HCT116 (cell line): ENCODE results near the gene ZNF618. TPM values are rescaled to one million over a fixed set of nuclear protein-coding genes. Genes with fewer than 3 reads are reported as not detected.

ENCODE experiments used
- ATAC-seq: fragments of 200-7000 bp; cut with Tn5 transposase; 2 replicates; pipeline ENCODE4 v1.9.1; 2020; ENCODE audit warnings: mild to moderate bottlenecking, moderate library complexity
- BruUV-seq: library from RNA; stranded (reverse); fragments of 400-500 nt; replicated peaks from 2 replicates; lab custom pipeline; 2021; lab: Mats Ljungman, UMichigan
- CTCF ChIA-PET: fragments of 300-600 bp; sonication (Branson Sonifier 250); formaldehyde crosslinking; loops from one replicate; lab custom pipeline; 2021; ENCODE audit warnings: antibody characterized with exemption; lab: Charles Lee
- POLR2A ChIA-PET: fragments of 300-600, 350-600 bp; sonication (Branson Sonifier 250); formaldehyde crosslinking; loops from one replicate; lab custom pipeline; 2021; ENCODE audit warnings: antibody characterized with exemption; lab: Charles Lee
- RAD21 ChIA-PET, 2 experiments: fragments of 300-600 bp; sonication (Branson Sonifier 250); formaldehyde crosslinking; loops; one replicate each; lab custom pipeline; 2023; ENCODE audit warnings: low total read pairs in 2 of 2; ENCODE audit not compliant: uncharacterized antibody in 2 of 2, unreplicated experiment in 2 of 2, low non-redundant PET in 1 of 2; lab: Charles Lee
- DNase-seq: peaks from one replicate; pipeline ENCODE4 v3.0.0-alpha.2; 2010; ENCODE audit warnings: low read depth, low spot score
- H2AFZ ChIP-seq: fragments of 200-600 bp; shearing (Covaris generic), sonication (generic); 2 replicates; pipeline ENCODE4 v1.6.1; 2017; ENCODE audit warnings: low read depth, mixed run types, mixed read lengths, antibody characterized with exemption, low read length; ENCODE audit not compliant: poor library complexity, severe bottlenecking
- H3K27ac ChIP-seq: 2 replicates; pipeline ENCODE4 v1.5.1; 2012; ENCODE audit warnings: low read depth, low read length
- H3K27me3 ChIP-seq: fragments of 200-600 bp; sonication (generic); 2 replicates; pipeline ENCODE4 v1.6.1; 2016; ENCODE audit warnings: mixed run types, low read length, mixed read lengths; ENCODE audit not compliant: insufficient read depth
- H3K36me3 ChIP-seq, 2 experiments: fragments of 200-500 bp in 1 of 2; fragments of 200-600 bp in 1 of 2; sonication (Bioruptor generic) in 1 of 2; sonication (generic) in 1 of 2; 2 replicates each; pipeline versions ENCODE4 v1.5.1 to v1.6.1; 2014 to 2016; ENCODE audit warnings: low read length in 2 of 2, inconsistent platforms in 1 of 2, mixed read lengths in 1 of 2, mixed run types in 1 of 2; ENCODE audit not compliant: insufficient read depth in 2 of 2, control insufficient read depth in 1 of 2
- H3K4me1 ChIP-seq, 2 experiments: fragments of 200-600 bp in 1 of 2; sonication (generic) in 1 of 2; 2 replicates each; pipeline versions ENCODE4 v1.5.1 to v1.6.1; 2012 to 2017; ENCODE audit warnings: low read length in 2 of 2, inconsistent platforms in 1 of 2, mild to moderate bottlenecking in 1 of 2, mixed read lengths in 1 of 2, mixed run types in 1 of 2, moderate library complexity in 1 of 2; ENCODE audit not compliant: insufficient read depth in 2 of 2, control insufficient read depth in 1 of 2
- H3K4me2 ChIP-seq: fragments of 200-600 bp; sonication (generic); 2 replicates; pipeline ENCODE4 v1.6.1; 2017; ENCODE audit warnings: mixed run types, low read length, mixed read lengths
- H3K4me3 ChIP-seq, 2 experiments: fragments of 200-600 bp in 1 of 2; sonication (generic) in 1 of 2; replicated peaks in 1 of 2; 2 replicates each; pipeline ENCODE4 v1.5.1; 2011 to 2016; ENCODE audit warnings: low read length in 2 of 2, control low read depth in 1 of 2, low read depth in 1 of 2, mild to moderate bottlenecking in 1 of 2, mixed read lengths in 1 of 2, mixed run types in 1 of 2
- H3K79me2 ChIP-seq: fragments of 200-600 bp; sonication (generic); 2 replicates; pipeline ENCODE4 v1.6.1; 2017; ENCODE audit warnings: mild to moderate bottlenecking, mixed run types, low read length, moderate library complexity, mixed read lengths; ENCODE audit not compliant: insufficient read depth
- H3K9ac ChIP-seq: fragments of 200-600 bp; sonication (generic); 2 replicates; pipeline ENCODE4 v1.6.1; 2016; ENCODE audit warnings: low read length, mixed read lengths
- H3K9me2 ChIP-seq: fragments of 200-600 bp; sonication (generic), shearing (Covaris generic); 2 replicates; pipeline ENCODE4 v1.6.1; 2017; ENCODE audit warnings: mixed run types, mild to moderate bottlenecking, moderate library complexity; ENCODE audit not compliant: insufficient read depth
- H3K9me3 ChIP-seq, 2 experiments: fragments of 200-500 bp in 1 of 2; fragments of 200-600 bp in 1 of 2; sonication (Bioruptor generic) in 1 of 2; sonication (generic) in 1 of 2; 2 replicates each; pipeline ENCODE4 v1.6.1; 2014 to 2017; ENCODE audit warnings: low read length in 2 of 2, mixed read lengths in 2 of 2, inconsistent platforms in 1 of 2, low read depth in 1 of 2, mild to moderate bottlenecking in 1 of 2, mixed run types in 1 of 2, moderate library complexity in 1 of 2; ENCODE audit not compliant: control insufficient read depth in 1 of 2, insufficient read depth in 1 of 2
- H4K20me1 ChIP-seq: fragments of 200-600 bp; sonication (generic), shearing (Covaris generic); 2 replicates; pipeline ENCODE4 v1.6.1; 2017; ENCODE audit warnings: mixed run types, mild to moderate bottlenecking, moderate library complexity; ENCODE audit not compliant: insufficient read depth
- EGR1 ChIP-seq: IDR thresholded peaks from 2 replicates; pipeline ENCODE4 v1.6.1; 2012; ENCODE audit warnings: low read depth
- EZH2 ChIP-seq: fragments of 200-600 bp; sonication (generic); IDR thresholded peaks from 2 replicates; pipeline ENCODE4 v1.6.1; 2017; ENCODE audit warnings: antibody characterized with exemption, mixed run types
- FOSL1 ChIP-seq: IDR thresholded peaks from 2 replicates; pipeline ENCODE4 v1.6.1; 2012; ENCODE audit warnings: low read depth
- JUND ChIP-seq: IDR thresholded peaks from 2 replicates; pipeline ENCODE4 v1.6.1; 2012
- MAX ChIP-seq: IDR thresholded peaks from 2 replicates; pipeline ENCODE4 v1.6.1; 2012
- POLR2A ChIP-seq: IDR thresholded peaks from 2 replicates; pipeline ENCODE4 v1.7.0; 2011; ENCODE audit warnings: borderline replicate concordance; ENCODE audit not compliant: insufficient read depth, insufficient read length; ENCODE audit errors: extremely low read depth
- REST ChIP-seq: IDR thresholded peaks from 2 replicates; pipeline ENCODE4 v1.6.1; 2012; ENCODE audit warnings: low read depth
- SP1 ChIP-seq: IDR thresholded peaks from 2 replicates; pipeline ENCODE4 v1.6.1; 2012; ENCODE audit warnings: low read depth
- YY1 ChIP-seq: IDR thresholded peaks from 2 replicates; pipeline ENCODE4 v1.6.1; 2011; ENCODE audit warnings: low read length, low read depth, moderate library complexity, mild to moderate bottlenecking; ENCODE audit not compliant: insufficient replicate concordance; ENCODE audit errors: extremely low read depth
- ZBTB33 ChIP-seq: IDR thresholded peaks from 2 replicates; pipeline ENCODE4 v1.6.1; 2011; ENCODE audit warnings: mild to moderate bottlenecking, low read length, moderate library complexity; ENCODE audit not compliant: insufficient replicate concordance; ENCODE audit errors: extremely low read depth
- intact Hi-C: fragments of 100-400 bp; cut with micrococcal nuclease; formaldehyde crosslinking; loops from 2 replicates; pipeline ENCODE4 v1.10.0; 2022
- total RNA-seq: library from RNA; stranded (reverse); gene quantifications from one replicate; pipeline ENCODE4 v1.2.1, GENCODE V29; 2021; ENCODE audit not compliant: unreplicated experiment

Gene ZNF618
- total RNA-seq, 1 experiment from 2014 or later: 13.5 TPM

GRCh38 chr9:113895526-113895925, 19.4 kb downstream of the ZNF618 start:
- ATAC-seq (no peak), DNase-seq (no peak)
- no peak overlapping the region for H3K4me3 ChIP-seq
- no peaks in the 10 kb centered on the region; a peak in 1 of 4 replicates for H3K36me3 ChIP-seq
- CTCF ChIA-PET: no interaction called here
- no peaks in the 10 kb centered on the region for H4K20me1 ChIP-seq
- no peak overlapping the region for H2AFZ ChIP-seq
- BruUV-seq: no TSS peak
- no peak overlapping the region for H3K9ac ChIP-seq
- H3K4me1 ChIP-seq: no peaks in the 10 kb centered on the region
- no peaks in the 10 kb centered on the region; a peak in 1 of 4 replicates for H3K9me3 ChIP-seq
- H3K27ac ChIP-seq: no peak overlapping the region
- H3K79me2 ChIP-seq: peaks cover 6% of the 10 kb centered on the region; the same call in 1 of the 2 replicates
- H3K4me2 ChIP-seq: no peak overlapping the region
- intact Hi-C loops: loop anchor here (10.0 kb wide), 1 partner anchor 61 kb away; no protein-coding TSS in a partner anchor
- no peaks in the 10 kb centered on the region for H3K9me2 ChIP-seq
- RAD21 ChIA-PET: no interaction called here
- TF ChIP-seq ZBTB33 (no peak), MAX (no peak), EZH2 (no peak)
- POLR2A ChIA-PET: no interaction called here
- no peaks in the 10 kb centered on the region for H3K27me3 ChIP-seq

GRCh38 chr9:113896713-113897112, 20.6 kb downstream of the ZNF618 start:
- H3K27me3 ChIP-seq: no peaks in the 10 kb centered on the region
- H3K9me3 ChIP-seq: no peaks in the 10 kb centered on the region
- H3K9me2 ChIP-seq: no peaks in the 10 kb centered on the region
- no peak overlapping the region for H3K27ac ChIP-seq
- intact Hi-C loops: loop anchor here (10.0 kb wide), 1 partner anchor 62 kb away; no protein-coding TSS in a partner anchor
- ChIA-PET RAD21 (no interaction called here), POLR2A (no interaction called here), CTCF (no interaction called here)
- peaks cover 6% of the 10 kb centered on the region; the same call in 1 of the 2 replicates for H3K79me2 ChIP-seq
- no peaks in the 10 kb centered on the region for H3K36me3 ChIP-seq
- H3K4me2 ChIP-seq: no peak overlapping the region
- no peak overlapping the region for H3K4me3 ChIP-seq
- BruUV-seq: no TSS peak
- DNase-seq (no peak), ATAC-seq (no peak)
- H4K20me1 ChIP-seq: no peaks in the 10 kb centered on the region
- H2AFZ ChIP-seq: no peak overlapping the region
- H3K4me1 ChIP-seq: no peaks in the 10 kb centered on the region
- no peak overlapping the region for H3K9ac ChIP-seq
- TF ChIP-seq ZBTB33: no peak
- no peak for TF ChIP-seq SP1
- TF ChIP-seq POLR2A: no peak
- no peak for TF ChIP-seq EZH2
- no peak for TF ChIP-seq FOSL1
- TF ChIP-seq JUND: no peak
- no peak for TF ChIP-seq YY1
- TF ChIP-seq EGR1: no peak
- TF ChIP-seq REST: no peak
